Vagina (tissue), 2 donors: ENCODE measurements around the gene METTL13. TPM values are rescaled to one million over a fixed set of nuclear protein-coding genes. Genes with fewer than 3 reads are reported as not detected.
A peak's percentile ranks its signal among the peaks of the same experiment; 100 is the strongest.

Source experiments
- DNase-seq, 2 donors: peaks; one replicate each; pipeline ENCODE4 v3.0.0-alpha.2; 2017; ENCODE audit errors: extremely low spot score in 2 of 2
- H3K27ac ChIP-seq: fragments of 200-600 bp; sonication (generic); one replicate; pipeline ENCODE4 v1.5.1; 2019
- H3K27me3 ChIP-seq: fragments of 200-600 bp; sonication (generic); one replicate; pipeline ENCODE4 v1.5.1; 2019
- H3K36me3 ChIP-seq, 2 donors: fragments of 200-600 bp; sonication (generic); one replicate each; pipeline ENCODE4 v1.5.1; 2017 to 2019
- H3K4me1 ChIP-seq: fragments of 200-600 bp; sonication (generic); one replicate; pipeline ENCODE4 v1.5.1; 2019
- H3K4me3 ChIP-seq, 2 donors: fragments of 200-600 bp; sonication (generic); 1 replicate in 1 of 2; 2 replicates in 1 of 2; pipeline ENCODE4 v1.5.1; 2016 to 2019
- H3K9me3 ChIP-seq: fragments of 200-600 bp; sonication (generic); one replicate; pipeline ENCODE4 v1.5.1; 2019
- CTCF ChIP-seq, 3 experiments: fragments of 450-650 bp in 2 of 3; fragments of 200-600 bp in 1 of 3; sonication (generic) in 1 of 3; IDR thresholded peaks; one replicate each; pipeline ENCODE4 v1.5.1; 2017 to 2019; ENCODE audit warnings: antibody characterized with exemption in 3 of 3, mild to moderate bottlenecking in 2 of 3, moderate library complexity in 2 of 3
- POLR2A ChIP-seq, 2 donors: fragments of 450-650 bp; IDR thresholded peaks; one replicate each; pipeline ENCODE4 v1.6.1; 2017; ENCODE audit warnings: antibody characterized with exemption in 2 of 2, mild to moderate bottlenecking in 2 of 2, moderate library complexity in 2 of 2
- POLR2AphosphoS5 ChIP-seq, 2 donors: sonication (generic); formaldehyde crosslinking; IDR thresholded peaks; one replicate each; pipeline ENCODE4 v1.9.0; 2017; ENCODE audit warnings: antibody characterized with exemption in 2 of 2, mild to moderate bottlenecking in 2 of 2, low read depth in 1 of 2; ENCODE audit not compliant: insufficient read depth in 1 of 2
- intact Hi-C: fragments of 100-400 bp; cut with DNase I; formaldehyde crosslinking; loops from one replicate; pipeline ENCODE4 v1.15.1; 2023
- total RNA-seq: library from RNA; depleted of rRNA; stranded (reverse); fragments of >200 nt; gene quantifications from one replicate; pipeline ENCODE4 v1.2.3, GENCODE V29; 2016

Gene METTL13
- total RNA-seq, 1 donor from 2014 or later = 15.5 TPM

- Histone ChIP-seq H3K36me3 (no peaks in the 10 kb centered on the region), H3K4me1 (peaks cover 6% of the 10 kb centered on the region), H3K27ac (no peak overlapping the region), H3K9me3 (no peaks in the 10 kb centered on the region), H3K27me3 (no peaks in the 10 kb centered on the region), H3K4me3 (no peak overlapping the region)
- intact Hi-C loops = no loop called here
- TF ChIP-seq POLR2AphosphoS5 (IDR thresholded peaks at IDR 0.05; ENCODE audit: insufficient read depth in 1 of 2, low read depth in 1 of 2) = no peak
- TF ChIP-seq CTCF (IDR thresholded peaks at IDR 0.05) = no peak
- TF ChIP-seq POLR2A (IDR thresholded peaks at IDR 0.05) = no peak
- DNase-seq = no peak
These were observed 54.4 kb downstream of the METTL13 start for GRCh38 chr1:171835891-171836290.

GRCh38 chr1:171841050-171841910 is 59.8 kb downstream of the METTL13 start, which contains the start of gene DNM3:
DNM3 (plus strand) TSS chr1:171841498; CDS start chr1:171841657, 159 bp downstream.
- Histone ChIP-seq H3K36me3 (no peaks in the 10 kb centered on the region), H3K4me1 (peaks cover 7% of the 10 kb centered on the region), H3K27me3 (no peaks in the 10 kb centered on the region), H3K9me3 (no peaks in the 10 kb centered on the region), H3K27ac (peak within 1 kb of the TSS; percentile 81), H3K4me3 (peak within 1 kb of the TSS; percentile 79 to 89)
- intact Hi-C loops = no loop called here
- DNase-seq = peak in 1 of 2 donors; percentile 90
- peak in 1 of 2 donors; percentile 84 for TF ChIP-seq POLR2AphosphoS5 (IDR thresholded peaks at IDR 0.05; ENCODE audit: insufficient read depth in 1 of 2, low read depth in 1 of 2)
- no peak for TF ChIP-seq CTCF (IDR thresholded peaks at IDR 0.05)
- TF ChIP-seq POLR2A (IDR thresholded peaks at IDR 0.05) = peak in 1 of 2 donors; percentile 41

DNA sequence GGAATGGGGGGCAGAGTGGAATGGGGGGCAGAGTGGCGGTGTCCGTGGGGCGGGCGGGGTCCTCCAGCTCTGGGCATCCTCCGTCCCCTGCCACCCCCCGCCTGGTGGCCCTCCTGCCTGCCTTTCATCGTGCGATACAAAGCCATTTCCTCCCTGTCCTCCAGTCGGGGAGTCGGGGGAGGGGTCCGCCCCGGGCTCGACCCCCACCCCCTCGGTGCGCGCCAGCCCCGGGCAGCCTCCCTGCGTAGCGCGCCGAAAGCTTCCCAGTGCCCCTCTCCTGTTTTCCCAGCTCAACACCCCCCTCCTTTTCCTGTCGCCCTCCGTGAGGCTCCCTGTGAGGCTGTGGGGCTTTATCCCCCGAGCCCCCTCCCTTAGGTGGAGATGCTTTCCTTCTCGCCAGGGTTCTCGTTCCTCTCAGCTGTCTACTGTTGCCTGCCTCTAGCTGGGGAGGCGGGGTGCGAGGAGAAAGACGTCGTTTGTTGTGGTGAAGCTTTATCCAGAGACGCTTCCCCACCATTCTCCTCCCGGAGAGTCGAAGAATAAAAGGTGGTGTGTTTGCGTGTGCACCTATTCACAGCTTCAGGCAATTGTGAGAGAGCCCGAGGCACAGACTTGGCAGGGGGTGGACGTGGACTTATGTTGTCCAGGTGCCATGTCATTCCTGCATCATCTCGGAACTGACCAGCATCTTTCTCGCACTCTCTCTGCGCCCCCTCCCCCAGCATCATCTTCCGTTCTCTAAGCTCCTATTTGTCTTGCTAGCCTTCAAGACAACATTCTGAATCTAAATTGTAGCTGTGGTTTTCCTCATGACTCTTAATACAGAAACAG is 60.7 kb downstream of the METTL13 start:
- Histone ChIP-seq H3K36me3 (no peaks in the 10 kb centered on the region), H3K9me3 (no peaks in the 10 kb centered on the region), H3K27me3 (no peaks in the 10 kb centered on the region), H3K27ac (peak overlapping the region; percentile 81), H3K4me1 (peaks cover 7% of the 10 kb centered on the region), H3K4me3 (peak overlapping the region; percentile 79 to 89)
- intact Hi-C loops = no loop called here
- TF ChIP-seq POLR2AphosphoS5 (IDR thresholded peaks at IDR 0.05; ENCODE audit: insufficient read depth in 1 of 2, low read depth in 1 of 2) (no peak), CTCF (IDR thresholded peaks at IDR 0.05) (no peak), POLR2A (IDR thresholded peaks at IDR 0.05) (no peak)
- DNase-seq = no peak

DNA sequence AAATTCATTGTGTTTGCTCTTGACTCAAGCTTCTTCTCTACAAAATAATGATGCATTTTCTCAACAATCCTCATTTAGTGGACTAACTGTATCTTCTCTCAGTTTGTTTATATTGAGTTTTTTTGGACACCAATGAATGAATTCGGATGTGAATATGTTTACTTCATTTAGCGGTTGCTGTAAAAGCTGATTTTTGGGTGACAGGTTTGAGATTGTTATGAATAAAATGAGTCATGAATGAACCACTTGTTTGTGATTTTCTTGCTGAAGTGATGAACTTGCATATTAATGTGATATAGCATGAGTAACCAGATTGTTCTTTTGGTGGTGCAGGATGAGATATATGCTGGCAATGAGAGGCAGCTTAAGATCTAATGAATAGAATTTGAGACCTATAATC is 62.9 kb downstream of the METTL13 start:
- TF ChIP-seq POLR2A (IDR thresholded peaks at IDR 0.05) (no peak), CTCF (IDR thresholded peaks at IDR 0.05) (no peak), POLR2AphosphoS5 (IDR thresholded peaks at IDR 0.05; ENCODE audit: insufficient read depth in 1 of 2, low read depth in 1 of 2) (no peak)
- Histone ChIP-seq H3K27ac (no peak overlapping the region), H3K9me3 (no peaks in the 10 kb centered on the region), H3K27me3 (no peaks in the 10 kb centered on the region), H3K4me1 (peaks cover 7% of the 10 kb centered on the region), H3K36me3 (no peaks in the 10 kb centered on the region), H3K4me3 (no peak overlapping the region)
- no peak for DNase-seq
- intact Hi-C loops = no loop called here
